Stimulated activated naive B cell treated with anti-CD40 and anti-IgM and Interleukin-4, amounts not matched to agents 10 μg/mL and 1 μg/mL and 100 μg/mL, for 72 hours (primary cell): ENCODE results near the gene TRMT112.
"Not testable (repeated sequence)": the region's sequence is repeated elsewhere in the genome, so short reads cannot be mapped to it uniquely, and the experiment has no call there.

ENCODE experiments used
- ATAC-seq, 2 donors: fragments of 150-1000 bp; cut with Tn5 transposase; replicated peaks; 2 replicates each; pipeline ENCODE4 v1.10.0; 2021; ENCODE audit warnings: moderate library complexity in 1 of 2
- DNase-seq: peaks from one replicate; pipeline ENCODE4 v3.0.0; 2021
- H3K27ac Mint-ChIP-seq: one replicate; pipeline ENCODE4 v1.8.0; 2022; ENCODE audit warnings: mild to moderate bottlenecking, mixed read lengths
- H3K27me3 Mint-ChIP-seq, 2 donors: one replicate each; pipeline ENCODE4 v1.8.0; 2022; ENCODE audit warnings: mixed read lengths in 2 of 2
- H3K36me3 Mint-ChIP-seq, 2 donors: one replicate each; pipeline ENCODE4 v1.8.0; 2022; ENCODE audit warnings: mixed read lengths in 2 of 2, mild to moderate bottlenecking in 1 of 2
- H3K4me1 Mint-ChIP-seq, 2 donors: one replicate each; pipeline ENCODE4 v1.8.0; 2022; ENCODE audit warnings: mixed read lengths in 2 of 2, mild to moderate bottlenecking in 1 of 2
- H3K4me3 Mint-ChIP-seq, 2 donors: one replicate each; pipeline ENCODE4 v1.8.0; 2022; ENCODE audit warnings: mild to moderate bottlenecking in 2 of 2, mixed read lengths in 2 of 2, moderate library complexity in 1 of 2
- H3K9me3 Mint-ChIP-seq, 2 donors: one replicate each; pipeline ENCODE4 v1.8.0; 2022; ENCODE audit warnings: mixed read lengths in 2 of 2, mild to moderate bottlenecking in 1 of 2

The TRMT112 gene

DNA sequence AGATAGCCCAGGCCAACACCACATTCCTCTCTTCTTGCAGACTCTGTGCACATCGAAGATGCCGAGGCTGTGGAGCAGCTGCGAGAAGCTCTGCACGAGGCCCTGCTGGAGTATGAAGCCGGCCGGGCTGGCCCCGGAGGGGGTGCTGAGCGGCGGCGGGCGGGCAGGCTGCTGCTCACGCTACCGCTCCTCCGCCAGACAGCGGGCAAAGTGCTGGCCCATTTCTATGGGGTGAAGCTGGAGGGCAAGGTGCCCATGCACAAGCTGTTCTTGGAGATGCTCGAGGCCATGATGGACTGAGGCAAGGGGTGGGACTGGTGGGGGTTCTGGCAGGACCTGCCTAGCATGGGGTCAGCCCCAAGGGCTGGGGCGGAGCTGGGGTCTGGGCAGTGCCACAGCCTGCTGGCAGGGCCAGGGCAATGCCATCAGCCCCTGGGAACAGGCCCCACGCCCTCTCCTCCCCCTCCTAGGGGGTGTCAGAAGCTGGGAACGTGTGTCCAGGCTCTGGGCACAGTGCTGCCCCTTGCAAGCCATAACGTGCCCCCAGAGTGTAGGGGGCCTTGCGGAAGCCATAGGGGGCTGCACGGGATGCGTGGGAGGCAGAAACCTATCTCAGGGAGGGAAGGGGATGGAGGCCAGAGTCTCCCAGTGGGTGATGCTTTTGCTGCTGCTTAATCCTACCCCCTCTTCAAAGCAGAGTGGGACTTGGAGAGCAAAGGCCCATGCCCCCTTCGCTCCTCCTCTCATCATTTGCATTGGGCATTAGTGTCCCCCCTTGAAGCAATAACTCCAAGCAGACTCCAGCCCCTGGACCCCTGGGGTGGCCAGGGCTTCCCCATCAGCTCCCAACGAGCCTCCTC lies 1.5 kb downstream of the TRMT112 start:
- H3K27ac Mint-ChIP-seq = peak overlapping the region; percentile 100
- H3K4me3 Mint-ChIP-seq = peak overlapping the region; percentile 94 to 96
- DNase-seq, H3K9me3 Mint-ChIP-seq, H3K27me3 Mint-ChIP-seq, ATAC-seq: not testable (repeated sequence)
- peaks cover 40 to 72% of the 10 kb centered on the region in 2 donors for H3K4me1 Mint-ChIP-seq
- H3K36me3 Mint-ChIP-seq = peaks cover 50 to 53% of the 10 kb centered on the region in 2 donors

DNA sequence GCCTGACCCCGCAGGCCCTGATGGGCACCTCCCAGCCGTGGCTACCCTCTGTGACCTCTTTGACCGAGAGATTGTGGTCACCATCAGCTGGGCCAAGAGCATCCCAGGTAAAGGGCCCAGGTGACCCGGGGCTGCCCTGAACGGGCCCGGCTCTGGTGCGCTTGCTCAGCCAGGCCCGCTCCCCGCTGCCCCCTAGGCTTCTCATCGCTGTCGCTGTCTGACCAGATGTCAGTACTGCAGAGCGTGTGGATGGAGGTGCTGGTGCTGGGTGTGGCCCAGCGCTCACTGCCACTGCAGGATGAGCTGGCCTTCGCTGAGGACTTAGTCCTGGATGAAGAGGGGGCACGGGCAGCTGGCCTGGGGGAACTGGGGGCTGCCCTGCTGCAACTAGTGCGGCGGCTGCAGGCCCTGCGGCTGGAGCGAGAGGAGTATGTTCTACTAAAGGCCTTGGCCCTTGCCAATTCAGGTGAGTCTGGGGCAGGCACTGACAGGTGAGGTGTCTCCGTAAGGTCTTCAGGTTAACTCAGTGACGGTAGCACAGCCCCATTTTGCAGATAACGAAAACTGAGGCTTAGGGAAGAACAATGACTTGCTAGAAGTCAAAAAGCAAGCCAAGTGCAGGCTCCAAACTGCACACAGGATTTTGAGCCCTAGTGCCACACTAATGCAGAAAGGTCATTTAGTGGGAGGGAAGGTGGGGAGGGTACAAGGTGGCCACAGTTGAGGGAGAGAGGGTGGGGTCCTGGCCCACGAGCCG lies 2.4 kb downstream of the TRMT112 start:
- H3K9me3 Mint-ChIP-seq = no peaks in the 10 kb centered on the region
- H3K27ac Mint-ChIP-seq = peak overlapping the region; percentile 37
- DNase-seq (no peak), ATAC-seq (no peak)
- H3K4me1 Mint-ChIP-seq = peaks cover 37 to 67% of the 10 kb centered on the region in 2 donors
- H3K36me3 Mint-ChIP-seq = peaks cover 44 to 46% of the 10 kb centered on the region in 2 donors
- no peaks in the 10 kb centered on the region for H3K27me3 Mint-ChIP-seq
- H3K4me3 Mint-ChIP-seq = peak overlapping the region in 1 of 2 donors; percentile 6

DNA sequence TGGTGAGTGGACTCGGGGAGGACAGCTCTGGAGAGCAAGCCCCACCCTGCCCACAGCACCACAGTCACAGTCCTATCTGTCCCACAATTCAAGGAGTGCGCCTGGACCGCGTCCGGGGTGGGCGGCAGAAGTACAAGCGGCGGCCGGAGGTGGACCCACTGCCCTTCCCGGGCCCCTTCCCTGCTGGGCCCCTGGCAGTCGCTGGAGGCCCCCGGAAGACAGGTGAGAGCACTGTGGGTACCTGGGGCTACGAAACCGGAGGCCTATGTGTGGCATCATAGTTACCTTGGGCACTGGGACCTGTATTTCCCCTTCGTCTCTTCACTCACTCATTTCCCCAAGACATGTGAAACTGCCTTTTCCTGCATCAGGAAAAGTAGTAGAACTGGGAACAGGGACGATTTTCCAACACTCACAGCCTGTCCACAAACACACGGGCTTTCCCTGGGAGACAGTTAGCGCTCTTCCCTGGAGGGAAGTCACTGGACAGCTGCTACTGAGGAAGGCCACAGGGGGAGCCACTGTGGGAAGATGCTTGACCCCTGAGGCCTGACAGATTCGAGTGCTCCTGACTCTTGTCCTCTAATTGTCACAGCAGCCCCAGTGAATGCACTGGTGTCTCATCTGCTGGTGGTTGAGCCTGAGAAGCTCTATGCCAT lies 3.1 kb downstream of the TRMT112 start:
- Mint-ChIP-seq H3K27ac (peak overlapping the region; percentile 83), H3K4me3 (no peak overlapping the region), H3K9me3 (no peaks in the 10 kb centered on the region), H3K4me1 (peaks cover 33 to 60% of the 10 kb centered on the region in 2 donors), H3K36me3 (peaks cover 38 to 41% of the 10 kb centered on the region in 2 donors), H3K27me3 (no peaks in the 10 kb centered on the region)
- ATAC-seq = no peak
- DNase-seq = no peak

GRCh38 chr11:64313491-64314145 lies 3.7 kb downstream of the TRMT112 start:
- Mint-ChIP-seq H3K4me1 (peaks cover 28 to 54% of the 10 kb centered on the region in 2 donors), H3K36me3 (peaks cover 34 to 35% of the 10 kb centered on the region in 2 donors), H3K4me3 (no peak overlapping the region), H3K27me3 (no peaks in the 10 kb centered on the region), H3K27ac (peak overlapping the region; percentile 6), H3K9me3 (no peaks in the 10 kb centered on the region)
- DNase-seq (no peak), ATAC-seq (no peak)

DNA sequence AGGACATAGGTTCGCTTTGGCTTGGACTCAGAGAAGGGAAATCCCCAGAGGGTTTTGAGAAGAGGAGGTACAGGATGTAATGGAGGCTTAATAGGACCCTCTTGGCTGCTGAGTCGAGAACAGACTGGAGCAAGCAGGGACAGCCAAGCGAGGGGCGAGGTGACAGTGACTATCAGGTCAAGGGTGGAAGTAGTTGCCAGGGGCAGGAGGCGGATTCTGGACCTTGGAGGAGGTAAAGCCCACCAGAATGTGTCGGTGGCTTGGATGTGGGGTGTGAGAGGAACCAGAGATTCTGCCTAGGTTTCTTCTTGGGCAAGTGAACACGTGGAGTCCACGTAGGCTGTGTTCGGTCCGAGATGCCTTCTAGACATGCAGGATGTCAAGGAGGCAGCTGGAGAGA lies 4.4 kb downstream of the TRMT112 start:
- peak overlapping the region; percentile 22 for H3K27ac Mint-ChIP-seq
- H3K27me3 Mint-ChIP-seq = no peaks in the 10 kb centered on the region
- no peak overlapping the region for H3K4me3 Mint-ChIP-seq
- peaks cover 31 to 35% of the 10 kb centered on the region in 2 donors for H3K36me3 Mint-ChIP-seq
- H3K9me3 Mint-ChIP-seq = no peaks in the 10 kb centered on the region
- ATAC-seq = no peak
- DNase-seq = no peak
- H3K4me1 Mint-ChIP-seq = peaks cover 27 to 48% of the 10 kb centered on the region in 2 donors

DNA sequence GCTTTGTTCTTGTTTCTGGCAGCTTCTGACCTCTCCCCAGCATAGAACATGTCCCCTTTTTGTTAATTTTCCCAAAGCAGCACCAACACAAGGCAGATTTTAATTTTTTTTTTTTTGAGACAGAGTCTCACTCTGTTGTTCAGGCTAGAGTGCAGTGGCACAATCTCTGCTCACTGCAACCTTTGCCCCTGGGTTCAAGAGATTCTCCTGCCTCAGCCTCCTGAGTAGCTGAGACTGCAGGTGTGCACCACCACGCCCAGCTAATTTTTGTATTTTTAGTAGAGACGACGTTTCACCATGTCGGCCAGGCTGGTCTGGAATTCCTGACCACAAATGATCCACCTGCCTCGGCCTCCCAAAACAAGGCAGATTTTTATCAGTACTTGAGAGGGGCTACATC lies 9.6 kb downstream of the TRMT112 start:
- not testable (repeated sequence) for H3K9me3 Mint-ChIP-seq, ATAC-seq, H3K27me3 Mint-ChIP-seq, DNase-seq
- Mint-ChIP-seq H3K36me3 (peaks cover 20 to 23% of the 10 kb centered on the region in 2 donors), H3K27ac (peak overlapping the region; percentile 69), H3K4me3 (peak overlapping the region; percentile 23 to 55), H3K4me1 (peaks cover 27 to 39% of the 10 kb centered on the region in 2 donors)

- Mint-ChIP-seq H3K27me3 (peaks cover under 1 to 6% of the 10 kb centered on the region in 2 donors), H3K9me3 (no peaks in the 10 kb centered on the region), H3K4me3 (peak overlapping the region; percentile 97 to 100), H3K27ac (peak overlapping the region; percentile 97), H3K36me3 (peaks cover 16 to 18% of the 10 kb centered on the region in 2 donors), H3K4me1 (peaks cover 24 to 32% of the 10 kb centered on the region in 2 donors)
- DNase-seq (no peak), ATAC-seq (no peak)
Observed at GRCh38 chr11:64306876-64307622, 10.3 kb downstream of the TRMT112 start.

DNA sequence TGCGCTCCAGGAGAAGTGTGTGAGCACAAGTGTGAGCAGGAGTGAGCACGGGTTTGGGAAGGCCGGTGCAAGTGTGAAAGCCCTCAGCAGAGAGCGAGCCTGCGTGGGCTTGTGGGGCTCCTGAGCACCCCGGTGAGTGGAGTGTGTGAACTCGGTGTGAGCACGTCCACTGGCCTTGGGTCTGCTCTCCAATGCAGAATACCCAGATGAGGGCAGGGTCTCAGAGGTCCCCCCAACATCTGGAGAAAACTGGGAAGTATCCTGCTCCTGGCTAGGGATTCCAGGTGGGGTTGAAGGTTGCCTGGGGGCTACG lies 10.8 kb downstream of the TRMT112 start:
- peak overlapping the region; percentile 97 for H3K27ac Mint-ChIP-seq
- H3K4me1 Mint-ChIP-seq = peaks cover 26 to 32% of the 10 kb centered on the region in 2 donors
- H3K9me3 Mint-ChIP-seq = no peaks in the 10 kb centered on the region
- no peak for DNase-seq
- H3K27me3 Mint-ChIP-seq = peaks cover 4 to 11% of the 10 kb centered on the region in 2 donors
- peak overlapping the region; percentile 97 to 100 for H3K4me3 Mint-ChIP-seq
- peaks cover 16 to 18% of the 10 kb centered on the region in 2 donors for H3K36me3 Mint-ChIP-seq
- no peak for ATAC-seq

DNA sequence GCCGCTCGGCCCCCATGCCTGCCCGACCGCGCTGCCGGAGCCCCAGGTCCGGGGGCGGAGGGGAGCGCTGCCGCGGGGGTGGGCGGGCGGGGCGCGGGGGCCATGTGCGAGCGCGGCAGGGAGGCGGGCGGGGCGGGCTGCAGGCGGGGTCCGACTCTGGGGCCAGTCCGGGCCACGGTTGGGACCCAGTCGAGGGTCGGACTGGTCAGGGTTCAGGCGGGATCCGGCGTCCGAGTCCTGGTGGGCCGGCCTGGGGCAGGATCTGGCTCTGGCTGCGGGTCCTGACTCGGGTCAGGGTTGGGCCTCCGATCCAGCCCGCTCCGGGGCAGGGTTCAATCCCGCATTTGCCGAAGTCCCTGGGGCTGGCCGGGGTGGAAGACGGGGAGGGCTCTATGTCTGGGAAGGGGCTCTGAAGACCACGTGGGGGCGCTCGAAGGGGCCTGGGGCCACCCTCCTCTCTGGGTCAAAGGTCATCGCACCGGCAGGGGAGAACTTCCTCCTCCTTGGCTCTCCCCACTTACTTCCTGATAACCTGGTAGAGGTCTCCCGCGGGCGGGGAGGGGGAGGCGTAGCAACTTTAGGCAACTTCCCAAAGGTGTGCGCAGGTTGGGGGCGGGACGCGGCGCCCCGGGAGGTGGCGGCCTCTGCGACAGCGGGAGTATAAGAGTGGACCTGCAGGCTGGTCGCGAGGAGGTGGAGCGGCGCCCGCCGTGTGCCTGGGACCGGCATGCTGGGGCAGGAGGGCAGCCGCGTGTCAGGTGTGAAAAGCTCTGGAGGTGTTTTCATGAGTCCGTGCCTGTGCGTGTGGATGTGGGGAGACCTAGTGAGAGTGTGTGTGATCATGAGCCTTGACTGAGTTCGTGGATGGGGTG lies 11.4 kb downstream of the TRMT112 start:
- ATAC-seq (peak; percentile 33 to 38), DNase-seq (peak; percentile 74)
- peak overlapping the region; percentile 97 to 100 for H3K4me3 Mint-ChIP-seq
- H3K9me3 Mint-ChIP-seq = no peaks in the 10 kb centered on the region
- peaks cover 15% of the 10 kb centered on the region in 2 donors for H3K36me3 Mint-ChIP-seq
- H3K4me1 Mint-ChIP-seq = peaks cover 26 to 34% of the 10 kb centered on the region in 2 donors
- peak overlapping the region; percentile 97 for H3K27ac Mint-ChIP-seq
- H3K27me3 Mint-ChIP-seq = peaks cover 5 to 15% of the 10 kb centered on the region in 2 donors

DNA sequence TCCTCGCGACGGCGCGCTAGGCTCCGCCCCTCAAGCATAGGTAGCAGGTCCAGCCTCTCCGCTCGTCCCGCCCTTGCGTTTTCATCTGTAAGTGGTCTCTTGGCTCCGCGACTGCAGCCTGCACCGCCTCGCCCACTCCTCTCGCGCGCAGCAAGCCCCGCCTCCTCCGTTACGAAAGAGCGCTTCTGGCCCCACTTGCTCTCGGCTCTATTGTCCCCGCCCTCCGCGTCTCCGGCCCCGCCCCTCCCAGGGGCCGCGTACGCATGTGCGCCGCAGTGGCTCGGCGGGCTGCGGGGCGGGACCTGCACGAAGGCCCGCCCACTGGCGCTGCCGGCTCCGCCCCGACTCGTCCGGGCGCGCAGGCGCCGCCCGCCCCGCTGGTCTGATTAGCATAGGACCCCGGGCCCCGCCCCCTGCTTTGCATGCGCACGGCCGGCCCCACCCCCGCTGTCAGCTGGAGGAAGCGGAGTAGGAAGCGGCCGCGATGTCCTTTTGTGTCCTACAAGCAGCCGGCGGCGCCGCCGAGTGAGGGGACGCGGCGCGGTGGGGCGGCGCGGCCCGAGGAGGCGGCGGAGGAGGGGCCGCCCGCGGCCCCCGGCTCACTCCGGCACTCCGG lies 12.2 kb downstream of the TRMT112 start, which contains the start of gene ESRRA:
Gene ESRRA, plus strand, starts transcription at position 450 of the 616 bp plus-strand sequence. CDS start 1,656 bp downstream, outside the sequence.
- Mint-ChIP-seq H3K27ac (peak within 1 kb of the TSS; percentile 99), H3K36me3 (peaks cover 12 to 13% of the 10 kb centered on the region in 2 donors), H3K27me3 (peaks cover 12 to 22% of the 10 kb centered on the region in 2 donors), H3K4me3 (peak within 1 kb of the TSS; percentile 97 to 100), H3K4me1 (peaks cover 30 to 41% of the 10 kb centered on the region in 2 donors), H3K9me3 (no peaks in the 10 kb centered on the region)
- peak; percentile 99 for DNase-seq
- peak; percentile 73 to 78 for ATAC-seq

GRCh38 chr11:64304316-64305072 lies 12.9 kb downstream of the TRMT112 start:
- Mint-ChIP-seq H3K27me3 (peaks cover 19 to 29% of the 10 kb centered on the region in 2 donors), H3K36me3 (peaks cover 12 to 13% of the 10 kb centered on the region in 2 donors), H3K9me3 (no peaks in the 10 kb centered on the region), H3K4me3 (peak overlapping the region; percentile 92 to 100), H3K27ac (peak overlapping the region; percentile 99), H3K4me1 (peaks cover 33 to 48% of the 10 kb centered on the region in 2 donors)
- ATAC-seq (peak; percentile 53 to 54), DNase-seq (peak; percentile 86)

DNA sequence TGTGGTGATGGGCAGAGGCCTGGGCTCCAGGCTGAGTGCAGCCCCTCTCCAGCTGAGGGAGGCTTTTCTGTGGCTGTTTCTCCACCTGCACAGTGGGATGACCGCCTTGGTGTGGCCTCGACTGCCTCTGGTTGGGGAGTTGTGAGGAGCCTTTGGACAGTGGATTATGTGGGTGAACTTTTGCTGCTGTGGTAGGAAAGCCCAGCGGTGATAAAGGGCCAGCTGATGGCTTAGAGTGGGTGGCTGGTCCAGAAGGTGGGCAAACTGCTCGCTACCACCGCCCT lies 13.4 kb downstream of the TRMT112 start:
- Mint-ChIP-seq H3K4me3 (peak overlapping the region; percentile 92 to 100), H3K27me3 (peaks cover 19 to 34% of the 10 kb centered on the region in 2 donors), H3K4me1 (peaks cover 33 to 52% of the 10 kb centered on the region in 2 donors), H3K9me3 (no peaks in the 10 kb centered on the region), H3K27ac (peak overlapping the region; percentile 99), H3K36me3 (peaks cover 12 to 13% of the 10 kb centered on the region in 2 donors)
- ATAC-seq = no peak
- no peak for DNase-seq
